Measurements from ENCODE around the gene GRB14. TPM values are rescaled to one million over a fixed set of nuclear protein-coding genes. Genes with fewer than 3 reads are reported as not detected.
"Not testable (repeated sequence)": the region's sequence is repeated elsewhere in the genome, so short reads cannot be mapped to it uniquely, and the experiment has no call there.

Gene GRB14
- total RNA-seq, 1 donor from 2014 or later: 46.3 TPM

- Mint-ChIP-seq H3K4me3 (ENCODE audit: low read depth) (no peak overlapping the region), H3K4me1 (ENCODE audit: low read depth) (peaks cover 7% of the 10 kb centered on the region), H3K9me3 (ENCODE audit: low read depth) (peaks cover 5% of the 10 kb centered on the region), H3K27me3 (no peaks in the 10 kb centered on the region), H3K27ac (no peak overlapping the region), H3K36me3 (ENCODE audit: insufficient read depth) (peaks cover 10% of the 10 kb centered on the region)
- DNase-seq (ENCODE audit: low spot score, unreplicated experiment): no peak
- TF ChIP-seq CTCF (IDR thresholded peaks at IDR 0.05; ENCODE audit: unreplicated experiment): no peak
Observed at GRCh38 chr2:164554487-164554886, 66.8 kb downstream of the GRB14 start.

DNA sequence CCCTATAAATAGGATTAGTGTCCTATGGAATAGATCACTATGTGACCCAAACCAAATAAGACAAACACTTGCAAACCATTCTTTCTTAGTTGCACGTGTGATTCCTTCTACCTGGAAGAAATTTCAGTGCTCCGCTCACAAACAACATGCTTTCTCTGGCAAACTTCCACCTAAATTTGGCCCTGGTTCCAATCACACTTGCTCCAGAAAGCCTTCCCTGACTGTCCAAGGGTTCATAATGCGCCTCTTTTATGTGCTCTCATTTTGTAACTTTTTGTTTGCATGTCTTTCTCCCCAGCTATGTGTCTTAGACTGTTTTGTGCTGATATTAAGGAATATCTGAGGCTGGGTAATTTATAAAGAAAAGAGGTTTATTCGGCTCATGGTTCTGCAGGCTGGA is 69.8 kb downstream of the GRB14 start:
- peaks cover 7% of the 10 kb centered on the region for H3K4me1 Mint-ChIP-seq (ENCODE audit: low read depth)
- no peak for DNase-seq (ENCODE audit: low spot score, unreplicated experiment)
- H3K27ac Mint-ChIP-seq: no peak overlapping the region
- no peak overlapping the region for H3K4me3 Mint-ChIP-seq (ENCODE audit: low read depth)
- peaks cover 8% of the 10 kb centered on the region for H3K9me3 Mint-ChIP-seq (ENCODE audit: low read depth)
- H3K27me3 Mint-ChIP-seq: no peaks in the 10 kb centered on the region
- peaks cover 19% of the 10 kb centered on the region for H3K36me3 Mint-ChIP-seq (ENCODE audit: insufficient read depth)
- TF ChIP-seq CTCF (IDR thresholded peaks at IDR 0.05; ENCODE audit: unreplicated experiment): no peak

GRCh38 chr2:164549705-164550104 is 71.6 kb downstream of the GRB14 start:
- H3K4me1 Mint-ChIP-seq (ENCODE audit: low read depth); DNase-seq (ENCODE audit: low spot score, unreplicated experiment): not testable (repeated sequence)
- peaks cover 24% of the 10 kb centered on the region for H3K36me3 Mint-ChIP-seq (ENCODE audit: insufficient read depth)

GRCh38 chr2:164545484-164545883 is 75.8 kb downstream of the GRB14 start:
- Mint-ChIP-seq H3K9me3 (ENCODE audit: low read depth) (peaks cover 6% of the 10 kb centered on the region), H3K36me3 (ENCODE audit: insufficient read depth) (peaks cover 28% of the 10 kb centered on the region), H3K27me3 (no peaks in the 10 kb centered on the region), H3K4me3 (ENCODE audit: low read depth) (no peak overlapping the region), H3K4me1 (ENCODE audit: low read depth) (peaks cover 7% of the 10 kb centered on the region), H3K27ac (no peak overlapping the region)
- no peak for TF ChIP-seq CTCF (IDR thresholded peaks at IDR 0.05; ENCODE audit: unreplicated experiment)
- DNase-seq (ENCODE audit: low spot score, unreplicated experiment): no peak

More at GRCh38 chr2:164549705-164550104, 71.6 kb downstream of the GRB14 start:
- H3K27me3 Mint-ChIP-seq; H3K9me3 Mint-ChIP-seq (ENCODE audit: low read depth); H3K27ac Mint-ChIP-seq; H3K4me3 Mint-ChIP-seq (ENCODE audit: low read depth): not testable (repeated sequence)

GRCh38 chr2:164542581-164543021 is 78.7 kb downstream of the GRB14 start:
- H3K9me3 Mint-ChIP-seq (ENCODE audit: low read depth): peaks cover 6% of the 10 kb centered on the region
- peak overlapping the region; percentile 45 for H3K27ac Mint-ChIP-seq
- H3K36me3 Mint-ChIP-seq (ENCODE audit: insufficient read depth): peaks cover 24% of the 10 kb centered on the region
- H3K4me1 Mint-ChIP-seq (ENCODE audit: low read depth): peaks cover 12% of the 10 kb centered on the region
- no peaks in the 10 kb centered on the region for H3K27me3 Mint-ChIP-seq
- H3K4me3 Mint-ChIP-seq (ENCODE audit: low read depth): no peak overlapping the region
- TF ChIP-seq CTCF (IDR thresholded peaks at IDR 0.05; ENCODE audit: unreplicated experiment): no peak
- DNase-seq (ENCODE audit: low spot score, unreplicated experiment): no peak

- Mint-ChIP-seq H3K4me3 (ENCODE audit: low read depth) (no peak overlapping the region), H3K4me1 (ENCODE audit: low read depth) (peaks cover 25% of the 10 kb centered on the region), H3K27me3 (no peaks in the 10 kb centered on the region), H3K9me3 (ENCODE audit: low read depth) (peaks cover 3% of the 10 kb centered on the region), H3K27ac (no peak overlapping the region), H3K36me3 (ENCODE audit: insufficient read depth) (peaks cover 8% of the 10 kb centered on the region)
- TF ChIP-seq CTCF (IDR thresholded peaks at IDR 0.05; ENCODE audit: unreplicated experiment): peak; percentile 77
- no peak for DNase-seq (ENCODE audit: low spot score, unreplicated experiment)
Observed at GRCh38 chr2:164538240-164538866, 82.9 kb downstream of the GRB14 start.

Data from progenitor cell of endocrine pancreas (in vitro differentiated cells).